Activated naive CD8-positive, alpha-beta T cell treated with anti-CD3 and anti-CD28 coated beads, Interleukin-2, amount 50 U/mL, for 16 hours (primary cell): ENCODE data around the gene ZNF334.

Source experiments
- DNase-seq: peaks from one replicate; pipeline ENCODE4 v3.0.0-alpha.2; 2020; ENCODE audit warnings: low read depth, low spot score

Gene ZNF334

GRCh38 chr20:46512943-46513844 is at the start of gene ZNF334:
ZNF334 (minus strand) TSS chr20:46513559; CDS start chr20:46512102, 1,457 bp downstream.
- DNase-seq: peak; percentile 17

GRCh38 chr20:46562373-46563169 is 49.2 kb upstream of the ZNF334 start:
- peak; percentile 16 for DNase-seq

GRCh38 chr20:46562009-46562372 is 48.6 kb upstream of the ZNF334 start:
- no peak for DNase-seq

GRCh38 chr20:46559685-46560440 is 46.5 kb upstream of the ZNF334 start:
- no peak for DNase-seq

GRCh38 chr20:46559001-46559400 is 45.6 kb upstream of the ZNF334 start:
- DNase-seq: no peak

- no peak for DNase-seq
These were observed 45.2 kb upstream of the ZNF334 start for GRCh38 chr20:46558511-46558959.

- no peak for DNase-seq
These were observed 44.0 kb upstream of the ZNF334 start for GRCh38 chr20:46557231-46557956.

- no peak for DNase-seq
These were observed 42.1 kb upstream of the ZNF334 start for GRCh38 chr20:46555370-46555956.

- DNase-seq: no peak
These were observed 41.5 kb upstream of the ZNF334 start for GRCh38 chr20:46554828-46555227.

GRCh38 chr20:46553926-46554325 is 40.6 kb upstream of the ZNF334 start:
- no peak for DNase-seq

GRCh38 chr20:46552460-46553420 is 39.4 kb upstream of the ZNF334 start:
- DNase-seq: no peak

GRCh38 chr20:46551522-46552381 is 38.4 kb upstream of the ZNF334 start:
- DNase-seq: no peak

- DNase-seq: no peak
These were observed 37.1 kb upstream of the ZNF334 start, which contains the start of gene OCSTAMP for GRCh38 chr20:46550461-46550860. OCSTAMP (minus strand) TSS chr20:46550654; CDS start chr20:46550560, 94 bp downstream.

- no peak for DNase-seq
These were observed 36.0 kb upstream of the ZNF334 start for GRCh38 chr20:46549188-46549972.

GRCh38 chr20:46548688-46549087 is 35.3 kb upstream of the ZNF334 start:
- no peak for DNase-seq

GRCh38 chr20:46547995-46548394 is 34.6 kb upstream of the ZNF334 start:
- DNase-seq: no peak

- DNase-seq: no peak
These were observed 33.6 kb upstream of the ZNF334 start for GRCh38 chr20:46546936-46547335.

- no peak for DNase-seq
These were observed 32.9 kb upstream of the ZNF334 start for GRCh38 chr20:46546298-46546697.
